GM12872 (cell line): Measurements from ENCODE around the gene ESRRG.

Experiments
- TF ChIP-seq, protein P1 (sequence below): IDR thresholded peaks from 3 replicates; pipeline ENCODE4 v1.5.1; 2011; ENCODE audit warnings: low read depth, mild to moderate bottlenecking, low read length, moderate library complexity; ENCODE audit not compliant: insufficient read depth

ESRRG gene

DNA sequence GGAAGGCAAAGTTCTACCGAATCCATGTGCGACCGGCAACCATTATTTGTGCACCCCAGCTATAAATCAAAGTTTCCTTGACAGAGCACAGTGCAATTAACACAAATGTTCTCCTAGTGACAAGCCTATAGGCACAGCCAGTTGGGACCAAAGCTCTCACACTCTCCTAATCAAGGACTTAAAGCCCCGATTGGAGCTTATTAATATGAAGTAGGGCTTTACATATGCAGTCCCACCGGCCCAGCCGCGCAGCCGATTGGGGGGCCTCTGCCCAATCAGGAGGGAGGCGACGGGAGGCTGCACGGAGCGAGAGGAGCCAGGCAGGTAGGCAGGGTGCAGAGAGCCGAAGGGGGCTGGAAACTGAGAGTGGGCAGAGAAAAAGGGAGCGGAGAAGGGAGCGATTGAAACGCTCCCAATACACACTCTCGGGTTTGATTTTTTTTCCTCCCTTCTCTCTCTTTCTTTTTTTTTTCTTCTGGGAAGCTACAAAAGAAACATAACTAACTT, at the start of gene ESRRG:
ESRRG (minus strand) TSS at position 156 of the 507 bp plus-strand sequence; CDS start at position 26, 130 bp downstream.
- TF ChIP-seq, protein P1, sequence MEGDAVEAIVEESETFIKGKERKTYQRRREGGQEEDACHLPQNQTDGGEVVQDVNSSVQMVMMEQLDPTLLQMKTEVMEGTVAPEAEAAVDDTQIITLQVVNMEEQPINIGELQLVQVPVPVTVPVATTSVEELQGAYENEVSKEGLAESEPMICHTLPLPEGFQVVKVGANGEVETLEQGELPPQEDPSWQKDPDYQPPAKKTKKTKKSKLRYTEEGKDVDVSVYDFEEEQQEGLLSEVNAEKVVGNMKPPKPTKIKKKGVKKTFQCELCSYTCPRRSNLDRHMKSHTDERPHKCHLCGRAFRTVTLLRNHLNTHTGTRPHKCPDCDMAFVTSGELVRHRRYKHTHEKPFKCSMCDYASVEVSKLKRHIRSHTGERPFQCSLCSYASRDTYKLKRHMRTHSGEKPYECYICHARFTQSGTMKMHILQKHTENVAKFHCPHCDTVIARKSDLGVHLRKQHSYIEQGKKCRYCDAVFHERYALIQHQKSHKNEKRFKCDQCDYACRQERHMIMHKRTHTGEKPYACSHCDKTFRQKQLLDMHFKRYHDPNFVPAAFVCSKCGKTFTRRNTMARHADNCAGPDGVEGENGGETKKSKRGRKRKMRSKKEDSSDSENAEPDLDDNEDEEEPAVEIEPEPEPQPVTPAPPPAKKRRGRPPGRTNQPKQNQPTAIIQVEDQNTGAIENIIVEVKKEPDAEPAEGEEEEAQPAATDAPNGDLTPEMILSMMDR: no peak

DNA sequence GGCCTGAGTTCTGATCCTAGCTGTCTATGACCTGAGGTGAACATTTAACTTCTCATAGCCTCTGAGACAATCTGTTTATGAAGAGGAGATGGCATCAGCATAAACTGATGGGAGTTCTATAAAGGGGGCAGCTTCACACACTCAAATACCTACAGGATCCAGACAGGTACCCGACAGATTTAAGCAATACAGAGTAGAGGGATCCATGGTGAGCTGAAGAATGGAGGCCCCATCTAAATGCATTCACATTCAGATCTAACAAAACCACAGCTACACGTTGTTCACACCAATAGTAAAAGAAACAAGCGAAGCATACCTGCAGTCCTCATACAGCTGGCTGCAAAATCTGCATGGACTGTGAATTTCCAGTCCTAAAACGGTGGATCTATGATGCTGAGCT, 48.7 kb upstream of the ESRRG start:
- TF ChIP-seq, protein P1: no peak

DNA sequence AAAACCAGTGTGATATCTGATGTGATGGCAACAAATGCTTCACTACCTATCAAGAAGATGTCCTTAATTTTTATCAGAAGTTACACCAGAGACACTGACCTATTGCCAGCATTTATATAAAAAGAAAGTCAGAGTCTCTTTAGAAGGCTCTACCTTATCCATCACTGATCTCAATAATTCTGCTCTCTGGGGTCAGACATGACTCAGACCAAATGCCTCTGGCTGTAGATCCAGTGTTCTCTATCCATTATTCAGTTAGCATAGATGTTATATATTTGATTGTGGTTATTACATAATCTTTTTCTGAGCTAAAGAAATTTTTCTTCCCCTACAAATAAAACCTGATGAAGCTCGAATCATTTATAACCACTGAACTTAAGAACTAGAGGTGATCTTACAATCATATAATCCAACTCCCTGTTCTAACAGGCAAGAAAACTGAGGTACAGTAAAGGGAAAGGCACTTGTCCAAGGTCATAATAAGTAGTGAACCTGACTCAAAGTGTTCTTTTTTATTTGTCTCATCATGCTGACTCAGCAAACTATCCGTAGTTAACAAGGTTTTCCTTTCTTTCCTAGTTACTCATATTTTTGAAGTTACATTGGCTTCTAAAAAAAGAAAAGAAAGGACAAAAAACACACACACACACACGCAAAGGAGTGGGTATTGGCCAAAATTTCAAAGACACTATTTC, 43.6 kb upstream of the ESRRG start:
- TF ChIP-seq, protein P1: no peak

DNA sequence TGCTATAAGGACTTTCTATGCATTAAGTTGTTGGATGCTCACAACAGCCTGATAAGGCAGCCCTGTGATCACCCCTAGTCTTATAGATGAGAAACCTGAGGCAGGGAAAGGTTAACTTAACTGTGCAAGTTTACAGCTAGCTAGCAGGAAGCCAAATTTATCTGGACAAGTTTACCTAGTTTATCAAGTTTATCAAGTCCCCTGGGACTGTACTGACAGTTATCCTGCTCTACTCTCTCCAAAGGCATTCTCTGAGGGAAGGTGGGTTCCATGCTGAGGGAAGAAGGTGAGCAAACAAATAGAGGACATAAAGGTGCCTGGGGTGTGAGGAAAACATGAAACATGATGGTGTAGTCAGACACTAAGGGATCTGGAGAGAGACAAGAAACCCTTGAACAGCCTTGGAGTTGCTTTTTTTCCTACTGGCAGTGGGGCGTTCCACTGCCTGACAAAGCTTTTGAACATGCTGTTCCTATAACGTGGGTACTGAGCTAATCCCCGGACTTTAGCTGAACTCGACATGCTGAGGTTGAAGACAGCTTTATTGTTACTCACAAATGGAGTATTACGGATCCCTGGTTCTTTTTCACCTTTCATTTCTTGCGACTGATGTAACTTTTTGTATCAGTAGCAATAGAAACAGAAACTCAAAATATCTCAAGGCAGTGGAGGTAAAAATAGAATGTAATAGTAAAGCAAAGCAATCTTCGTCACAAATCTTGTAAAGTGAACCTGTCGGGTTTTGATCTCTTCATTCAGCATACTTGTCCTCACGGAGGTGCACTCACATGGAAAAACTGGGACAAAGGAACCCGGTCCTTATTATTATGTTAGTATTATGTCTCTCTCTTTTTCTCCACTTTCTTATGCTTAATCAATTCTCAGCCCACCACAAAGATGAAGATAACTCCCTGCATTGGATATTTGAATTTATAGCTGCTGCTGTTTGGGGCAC, 42.4 kb upstream of the ESRRG start:
- TF ChIP-seq, protein P1: no peak

DNA sequence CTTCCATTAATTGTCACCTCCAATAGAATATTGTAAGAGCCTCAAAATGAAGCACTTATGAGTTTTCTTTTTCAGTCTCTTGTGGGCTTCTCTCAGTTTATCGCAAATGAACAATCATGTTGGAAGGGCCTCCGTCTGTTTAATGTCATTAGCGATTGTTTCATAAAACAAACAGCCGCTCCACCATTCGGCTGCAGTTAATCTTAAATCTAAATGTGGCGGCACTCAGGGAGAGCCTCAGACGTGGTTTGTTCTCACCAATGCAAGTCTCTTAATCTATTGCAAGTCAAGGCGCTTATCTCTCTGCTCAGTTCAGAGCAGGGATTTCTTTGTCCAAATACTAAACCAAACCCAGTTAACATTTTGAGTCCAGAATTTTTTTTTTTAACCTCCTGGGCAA, 34.9 kb upstream of the ESRRG start:
- TF ChIP-seq, protein P1: no peak

DNA sequence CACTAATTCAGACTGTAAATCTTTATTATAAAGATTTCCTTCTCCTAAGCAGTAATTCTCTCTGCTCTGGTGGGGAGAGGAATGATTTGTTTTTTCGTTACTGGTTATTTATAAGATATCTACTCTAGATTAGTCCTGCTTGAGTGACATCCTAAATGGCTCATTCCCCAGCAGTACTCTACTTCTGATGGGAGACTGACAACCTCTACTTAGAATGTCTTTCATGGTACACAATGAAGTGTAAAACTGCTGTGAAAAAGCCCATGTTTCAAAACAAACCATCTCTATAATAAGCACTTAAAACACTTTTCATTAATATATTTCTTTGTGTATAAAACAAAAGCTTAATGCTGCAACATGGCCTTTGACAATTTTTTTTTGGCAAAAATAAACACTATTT, 33.9 kb upstream of the ESRRG start:
- TF ChIP-seq, protein P1: no peak

DNA sequence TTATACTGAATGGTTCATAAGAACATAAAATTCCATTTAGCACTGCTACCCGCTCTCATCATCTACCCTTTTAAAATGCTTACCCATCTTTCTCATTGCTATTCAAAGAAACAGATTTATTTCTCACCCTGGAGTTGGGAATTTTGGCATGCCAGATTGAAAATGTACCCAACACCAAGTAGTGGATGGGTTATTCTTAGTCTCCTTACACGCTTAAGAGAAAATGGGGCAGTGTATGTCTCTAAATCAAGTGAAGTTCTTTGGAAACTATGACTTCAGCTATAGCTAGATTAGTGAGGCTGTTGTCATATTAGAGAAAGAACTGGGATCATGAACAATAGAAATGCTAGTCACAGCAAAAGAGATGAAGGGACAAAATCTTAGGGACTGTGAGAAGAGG, 27.7 kb upstream of the ESRRG start:
- TF ChIP-seq, protein P1: no peak
